ENCODE data around the gene LSP1. TPM values are rescaled to one million over a fixed set of nuclear protein-coding genes. Genes with fewer than 3 reads are reported as not detected.

The LSP1 gene
- total RNA-seq, 1 experiment from 2014 or later = not detected

DNA sequence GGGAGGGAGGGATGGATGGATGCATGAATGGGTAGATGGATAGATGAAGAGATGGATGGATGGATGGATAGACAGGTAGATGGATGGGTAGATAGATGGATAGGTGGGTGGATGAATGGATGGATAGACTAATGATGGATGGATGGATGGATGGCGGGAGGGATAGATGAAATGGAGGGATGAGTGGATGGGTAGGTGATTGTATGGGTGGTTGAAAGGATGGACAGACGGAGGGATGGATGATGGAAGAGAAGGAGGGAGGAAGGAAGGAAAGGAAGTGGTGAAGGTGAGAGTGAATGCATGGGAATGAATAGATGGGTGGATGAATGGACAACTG lies 62.9 kb downstream of the LSP1 start:
- Histone ChIP-seq H3K36me3 (ENCODE audit: insufficient read depth, low read length, poor library complexity, severe bottlenecking) (no peaks in the 10 kb centered on the region), H3K9me3 (ENCODE audit: low read depth, low read length, poor library complexity, severe bottlenecking) (no peaks in the 10 kb centered on the region), H3K4me3 (ENCODE audit: low read depth, low read length, poor library complexity, severe bottlenecking) (no peak overlapping the region), H3K27ac (ENCODE audit: low read depth, low read length, poor library complexity, severe bottlenecking) (no peak overlapping the region), H3K4me1 (ENCODE audit: insufficient read depth, low read length, poor library complexity, severe bottlenecking) (no peaks in the 10 kb centered on the region), H3K27me3 (replicated peaks; ENCODE audit: insufficient read depth, low read depth, low read length, poor library complexity) (no peaks in the 10 kb centered on the region)
- no peak for DNase-seq (ENCODE audit: low spot score)
- ChIA-PET CTCF (no interaction called here), POLR2A (ENCODE audit: low non-redundant PET) (no interaction called here)
- intact Hi-C loops (cut with micrococcal nuclease; ENCODE audit: unreplicated experiment) = no loop called here
- TF ChIP-seq, protein P1, sequence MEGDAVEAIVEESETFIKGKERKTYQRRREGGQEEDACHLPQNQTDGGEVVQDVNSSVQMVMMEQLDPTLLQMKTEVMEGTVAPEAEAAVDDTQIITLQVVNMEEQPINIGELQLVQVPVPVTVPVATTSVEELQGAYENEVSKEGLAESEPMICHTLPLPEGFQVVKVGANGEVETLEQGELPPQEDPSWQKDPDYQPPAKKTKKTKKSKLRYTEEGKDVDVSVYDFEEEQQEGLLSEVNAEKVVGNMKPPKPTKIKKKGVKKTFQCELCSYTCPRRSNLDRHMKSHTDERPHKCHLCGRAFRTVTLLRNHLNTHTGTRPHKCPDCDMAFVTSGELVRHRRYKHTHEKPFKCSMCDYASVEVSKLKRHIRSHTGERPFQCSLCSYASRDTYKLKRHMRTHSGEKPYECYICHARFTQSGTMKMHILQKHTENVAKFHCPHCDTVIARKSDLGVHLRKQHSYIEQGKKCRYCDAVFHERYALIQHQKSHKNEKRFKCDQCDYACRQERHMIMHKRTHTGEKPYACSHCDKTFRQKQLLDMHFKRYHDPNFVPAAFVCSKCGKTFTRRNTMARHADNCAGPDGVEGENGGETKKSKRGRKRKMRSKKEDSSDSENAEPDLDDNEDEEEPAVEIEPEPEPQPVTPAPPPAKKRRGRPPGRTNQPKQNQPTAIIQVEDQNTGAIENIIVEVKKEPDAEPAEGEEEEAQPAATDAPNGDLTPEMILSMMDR (conservative IDR thresholded peaks at IDR 0.05; ENCODE audit: low read depth, low read length) = no peak
- TF ChIP-seq EZH2 (IDR thresholded peaks at IDR 0.05; ENCODE audit: borderline replicate concordance, low read depth, low read length, poor library complexity, severe bottlenecking) = no peak
- BruUV-seq (replicated peaks) = no TSS peak

DNA sequence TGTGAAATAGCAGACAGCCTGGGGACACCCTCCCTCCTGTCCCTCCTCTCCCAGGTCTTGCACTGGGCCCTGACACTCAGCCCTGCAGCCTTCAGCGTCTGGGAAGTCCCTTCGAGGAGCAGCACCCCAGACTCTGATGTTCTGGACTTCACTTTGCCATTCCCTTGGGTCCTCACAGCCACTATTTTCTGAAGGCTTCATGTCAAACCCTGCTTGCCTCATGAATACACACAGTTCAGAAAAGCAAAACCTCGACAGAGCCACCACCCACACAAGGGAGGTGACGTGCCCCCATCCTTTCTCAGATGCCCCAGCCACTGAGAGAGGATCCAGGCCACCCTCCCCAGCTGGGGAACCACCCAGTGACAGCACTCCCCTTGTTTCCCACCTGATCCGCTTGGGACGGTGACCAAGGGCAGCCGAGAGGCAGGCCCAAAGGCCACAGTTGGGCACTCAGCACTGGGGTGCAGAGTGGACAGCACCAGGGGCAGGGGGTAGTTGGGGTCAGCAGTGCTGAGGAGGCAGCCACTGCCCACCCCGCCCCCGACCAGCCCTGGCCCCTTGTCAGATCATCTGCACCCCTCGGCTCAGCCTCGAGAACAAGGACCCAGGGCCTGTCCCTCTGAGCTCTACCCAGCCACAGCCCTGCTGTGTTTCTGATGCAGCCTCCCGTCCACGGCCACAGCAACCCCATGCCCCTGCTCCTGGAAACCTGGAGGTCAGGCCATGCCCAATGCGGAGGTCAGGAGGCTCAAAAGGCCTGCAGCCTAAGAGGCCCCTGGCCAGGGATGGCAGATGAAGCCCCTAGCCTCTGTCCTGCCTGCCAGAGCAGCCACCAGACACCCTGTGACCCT lies 63.5 kb downstream of the LSP1 start:
- DNase-seq (ENCODE audit: low spot score) = no peak
- H3K4me1 ChIP-seq (ENCODE audit: insufficient read depth, low read length, poor library complexity, severe bottlenecking) = no peaks in the 10 kb centered on the region
- POLR2A ChIA-PET (ENCODE audit: low non-redundant PET) = no interaction called here
- no peaks in the 10 kb centered on the region for H3K36me3 ChIP-seq (ENCODE audit: insufficient read depth, low read length, poor library complexity, severe bottlenecking)
- no peak overlapping the region for H3K27ac ChIP-seq (ENCODE audit: low read depth, low read length, poor library complexity, severe bottlenecking)
- H3K9me3 ChIP-seq (ENCODE audit: low read depth, low read length, poor library complexity, severe bottlenecking) = no peaks in the 10 kb centered on the region
- H3K4me3 ChIP-seq (ENCODE audit: low read depth, low read length, poor library complexity, severe bottlenecking) = no peak overlapping the region
- TF ChIP-seq, protein P1 (conservative IDR thresholded peaks at IDR 0.05; ENCODE audit: low read depth, low read length) = no peak
- TF ChIP-seq EZH2 (IDR thresholded peaks at IDR 0.05; ENCODE audit: borderline replicate concordance, low read depth, low read length, poor library complexity, severe bottlenecking) = no peak
- BruUV-seq (replicated peaks) = no TSS peak
- CTCF ChIA-PET = no interaction called here
- intact Hi-C loops (cut with micrococcal nuclease; ENCODE audit: unreplicated experiment) = no loop called here
- H3K27me3 ChIP-seq (replicated peaks; ENCODE audit: insufficient read depth, low read depth, low read length, poor library complexity) = no peaks in the 10 kb centered on the region

DNA sequence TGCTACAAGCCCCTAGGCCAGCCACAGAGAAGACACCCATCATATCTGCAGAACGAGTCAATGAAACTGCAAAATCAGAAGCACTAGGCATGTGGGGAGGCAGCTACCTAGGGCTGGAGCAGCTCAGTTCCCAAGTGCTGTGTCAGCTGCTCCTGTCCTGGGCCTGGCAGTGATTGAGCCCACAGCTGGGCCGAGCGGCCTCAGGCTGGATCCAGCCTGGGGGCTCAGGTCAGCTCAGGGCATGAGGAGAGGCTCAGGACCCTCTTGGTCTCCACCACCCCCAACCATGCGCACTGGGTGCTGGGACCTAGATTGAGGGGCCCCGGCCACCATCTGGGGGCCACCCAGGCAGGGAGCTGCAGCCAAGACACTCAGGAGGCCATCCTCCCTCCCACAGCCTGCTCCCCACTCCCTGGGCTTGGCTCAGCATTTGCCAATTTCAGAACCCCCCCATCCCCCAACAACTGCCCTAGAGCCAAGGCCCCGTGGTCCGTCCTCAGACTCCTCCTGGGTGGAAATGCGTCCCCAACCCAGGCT lies 64.2 kb downstream of the LSP1 start:
- Histone ChIP-seq H3K36me3 (ENCODE audit: insufficient read depth, low read length, poor library complexity, severe bottlenecking) (no peaks in the 10 kb centered on the region), H3K4me1 (ENCODE audit: insufficient read depth, low read length, poor library complexity, severe bottlenecking) (no peaks in the 10 kb centered on the region), H3K4me3 (ENCODE audit: low read depth, low read length, poor library complexity, severe bottlenecking) (no peak overlapping the region), H3K9me3 (ENCODE audit: low read depth, low read length, poor library complexity, severe bottlenecking) (no peaks in the 10 kb centered on the region), H3K27me3 (replicated peaks; ENCODE audit: insufficient read depth, low read depth, low read length, poor library complexity) (no peaks in the 10 kb centered on the region), H3K27ac (ENCODE audit: low read depth, low read length, poor library complexity, severe bottlenecking) (no peak overlapping the region)
- POLR2A ChIA-PET (ENCODE audit: low non-redundant PET) = no interaction called here
- no peak for DNase-seq (ENCODE audit: low spot score)
- CTCF ChIA-PET = no interaction called here
- intact Hi-C loops (cut with micrococcal nuclease; ENCODE audit: unreplicated experiment) = no loop called here
- no TSS peak for BruUV-seq (replicated peaks)
- TF ChIP-seq, protein P1 (conservative IDR thresholded peaks at IDR 0.05; ENCODE audit: low read depth, low read length) = no peak
- TF ChIP-seq EZH2 (IDR thresholded peaks at IDR 0.05; ENCODE audit: borderline replicate concordance, low read depth, low read length, poor library complexity, severe bottlenecking) = no peak

Data from A673 (cell line).